Fibroblast of the aortic adventitia (primary cell): ENCODE results near the gene PLD5. TPM values are rescaled to one million over a fixed set of nuclear protein-coding genes. Genes with fewer than 3 reads are reported as not detected.

Experiments used
- DNase-seq: peaks from one replicate; pipeline ENCODE4 v3.0.0-alpha.2; 2010; ENCODE audit warnings: low read depth
- H3K4me3 ChIP-seq: 2 replicates; pipeline ENCODE4 v1.5.1; 2011; ENCODE audit warnings: low read depth, mild to moderate bottlenecking, control low read depth, low read length, moderate library complexity
- CTCF ChIP-seq: IDR thresholded peaks from 2 replicates; pipeline ENCODE4 v1.5.1; 2011; ENCODE audit warnings: mild to moderate bottlenecking, low read length, control low read depth, inconsistent platforms; ENCODE audit not compliant: insufficient read depth
- total RNA-seq: library from RNA; depleted of rRNA; stranded (reverse); fragments of >200 nt; gene quantifications from 2 replicates; pipeline ENCODE4 v1.2.3, GENCODE V29; 2012; ENCODE audit warnings: low replicate concordance

PLD5 gene
- total RNA-seq, 1 donor = under 0.01 TPM

- no peak for TF ChIP-seq CTCF
- DNase-seq = no peak
- no peak overlapping the region for H3K4me3 ChIP-seq
These were observed 74.8 kb downstream of the PLD5 start for GRCh38 chr1:242449661-242450060.

- TF ChIP-seq CTCF = no peak
- DNase-seq = no peak
These were observed 75.4 kb downstream of the PLD5 start for GRCh38 chr1:242448910-242449645.

GRCh38 chr1:242447689-242448088 is 76.8 kb downstream of the PLD5 start:
- no peak overlapping the region for H3K4me3 ChIP-seq
- TF ChIP-seq CTCF = no peak
- no peak for DNase-seq

More at GRCh38 chr1:242448910-242449645, 75.4 kb downstream of the PLD5 start:
- H3K4me3 ChIP-seq = no peak overlapping the region

- no peak overlapping the region for H3K4me3 ChIP-seq
- TF ChIP-seq CTCF = no peak
- no peak for DNase-seq
These were observed 83.7 kb downstream of the PLD5 start for GRCh38 chr1:242440757-242441156.

- no peak for DNase-seq
- H3K4me3 ChIP-seq = no peak overlapping the region
- no peak for TF ChIP-seq CTCF
These were observed 89.3 kb downstream of the PLD5 start for GRCh38 chr1:242435200-242435599.

GRCh38 chr1:242432491-242433095 is 91.9 kb downstream of the PLD5 start:
- no peak overlapping the region for H3K4me3 ChIP-seq
- no peak for DNase-seq
- TF ChIP-seq CTCF = no peak
